Measurements from ENCODE around the gene PPP4R3B. TPM values are rescaled to one million over a fixed set of nuclear protein-coding genes. Genes with fewer than 3 reads are reported as not detected.

The PPP4R3B gene
- total and polyA plus RNA-seq, 2 of the 13 experiments (the other 11 are each of a cell fraction or from before 2014, with no cell fraction given), result 24.2 to 53.0 TPM

- TF ChIP-seq HNF1A (IDR thresholded peaks at IDR 0.05; ENCODE audit: low read depth) (no peak), HNF1A (CRISPR knock-in tag; IDR thresholded peaks at IDR 0.05; ENCODE audit: borderline replicate concordance) (no peak), KLF15 (CRISPR knock-in tag; IDR thresholded peaks at IDR 0.05; ENCODE audit: borderline replicate concordance) (no peak), ZNF724P (CRISPR knock-in tag; IDR thresholded peaks at IDR 0.05; ENCODE audit: borderline replicate concordance) (no peak), AGO1 (IDR thresholded peaks at IDR 0.05; ENCODE audit: low read depth, low read length, poor library complexity, severe bottlenecking) (no peak), MBNL3 (CRISPR knock-in tag; conservative IDR thresholded peaks at IDR 0.05) (no peak), MTA3 (CRISPR knock-in tag; IDR thresholded peaks at IDR 0.05) (no peak), SMARCC2 (IDR thresholded peaks at IDR 0.05) (no peak), NFIB (CRISPR knock-in tag; IDR thresholded peaks at IDR 0.05; ENCODE audit: borderline replicate concordance) (no peak), TOPORS (CRISPR knock-in tag; IDR thresholded peaks at IDR 0.05) (no peak), ZNF878 (CRISPR knock-in tag; IDR thresholded peaks at IDR 0.05) (no peak), RAD51 (IDR thresholded peaks at IDR 0.05; ENCODE audit: borderline replicate concordance) (no peak), HMGXB4 (CRISPR knock-in tag; IDR thresholded peaks at IDR 0.05; ENCODE audit: borderline replicate concordance in 1 of 2, low read depth in 1 of 2) (peak; percentile 41 to 58; a peak in 2 of 4 replicates), NCOA5 (CRISPR knock-in tag; IDR thresholded peaks at IDR 0.05) (0 out of 2 replicates have a peak, but pooled peaks have one; percentile 42), TRIM24 (CRISPR knock-in tag; IDR thresholded peaks at IDR 0.05) (no peak), CEBPB (IDR thresholded peaks at IDR 0.05; ENCODE audit: borderline replicate concordance, low read depth, low read length) (no peak), HNRNPH1 (optimal IDR thresholded peaks at IDR 0.05; ENCODE audit: low read depth, low read length) (no peak), REPIN1 (CRISPR knock-in tag; IDR thresholded peaks at IDR 0.05; ENCODE audit: borderline replicate concordance, low read depth) (no peak), ZSCAN12 (CRISPR knock-in tag; IDR thresholded peaks at IDR 0.05) (0 out of 2 replicates have a peak, but pooled peaks have one; percentile 27), FOSL1 (CRISPR knock-in tag; IDR thresholded peaks at IDR 0.05; ENCODE audit: borderline replicate concordance) (no peak), ZNF263 (CRISPR knock-in tag; IDR thresholded peaks at IDR 0.05) (0 out of 2 replicates have a peak, but pooled peaks have one; percentile 29), RBAK (CRISPR knock-in tag; IDR thresholded peaks at IDR 0.05) (no peak)
Measured at GRCh38 chr2:55618275-55619055, 1.0 kb upstream of the PPP4R3B start (continued).
